Measurements from ENCODE around the gene FGF23. TPM values are rescaled to one million over a fixed set of nuclear protein-coding genes. Genes with fewer than 3 reads are reported as not detected.

Gene FGF23
- total and polyA plus RNA-seq, 2 experiments from 2014 or later = not detected

GRCh38 chr12:4402996-4403395, 23.5 kb upstream of the FGF23 start:
- no peak overlapping the region for H3K27ac ChIP-seq
- no peak for TF ChIP-seq EZH2phosphoT487 (IDR thresholded peaks at IDR 0.05; ENCODE audit: insufficient read depth, low read depth)
- TF ChIP-seq EZH2 (IDR thresholded peaks at IDR 0.05; ENCODE audit: insufficient read depth, poor library complexity, severe bottlenecking) = no peak
- H3F3A ChIP-seq (ENCODE audit: insufficient read depth) = no peaks in the 10 kb centered on the region
- no peaks in the 10 kb centered on the region for H3K4me1 ChIP-seq (ENCODE audit: insufficient read depth)
- no peaks in the 10 kb centered on the region for H3K36me3 ChIP-seq (ENCODE audit: low read depth)
- H3K4me3 ChIP-seq = no peak overlapping the region
- no peaks in the 10 kb centered on the region for H4K20me1 ChIP-seq (ENCODE audit: insufficient read depth)
- H3K9me2 ChIP-seq (ENCODE audit: insufficient read depth) = no peaks in the 10 kb centered on the region
- no peak overlapping the region for H3K9ac ChIP-seq
- H3K27me3 ChIP-seq (replicated peaks; ENCODE audit: insufficient read depth) = peaks cover 6% of the 10 kb centered on the region; the same call in 1 of the 2 replicates
- 15 to 19% methylated on average over 4 of the region's 4 CpGs for WGBS, 2 experiments (ENCODE audit: low coverage in 1 of 2, low lambda C conversion rate in 2 of 2, missing lambda C conversion rate in 2 of 2)
- no peak overlapping the region for H2AFZ ChIP-seq
- DNase-seq = no peak
- no peak overlapping the region for H3K4me2 ChIP-seq (ENCODE audit: unreplicated experiment)
- H3K9me3 ChIP-seq (ENCODE audit: low read depth) = no peaks in the 10 kb centered on the region
- H3K79me2 ChIP-seq (ENCODE audit: insufficient read depth) = no peaks in the 10 kb centered on the region
- in situ Hi-C loops (cut with MboI) = no loop called here

- H3K4me1 ChIP-seq (ENCODE audit: insufficient read depth) = no peaks in the 10 kb centered on the region
- no peak for DNase-seq
- H3K4me2 ChIP-seq (ENCODE audit: unreplicated experiment) = no peak overlapping the region
- H3K9me2 ChIP-seq (ENCODE audit: insufficient read depth) = no peaks in the 10 kb centered on the region
- in situ Hi-C loops (cut with MboI) = no loop called here
- H4K20me1 ChIP-seq (ENCODE audit: insufficient read depth) = no peaks in the 10 kb centered on the region
- no peaks in the 10 kb centered on the region for H3K9me3 ChIP-seq (ENCODE audit: low read depth)
- no peak overlapping the region for H3K27ac ChIP-seq
- WGBS, 2 experiments (ENCODE audit: low coverage in 1 of 2, low lambda C conversion rate in 2 of 2, missing lambda C conversion rate in 2 of 2) = 38 to 48% methylated on average over 3 of the region's 3 CpGs
- TF ChIP-seq EZH2 (IDR thresholded peaks at IDR 0.05; ENCODE audit: insufficient read depth, poor library complexity, severe bottlenecking) (no peak), EZH2phosphoT487 (IDR thresholded peaks at IDR 0.05; ENCODE audit: insufficient read depth, low read depth) (no peak)
- no peak overlapping the region for H3K9ac ChIP-seq
- H3K79me2 ChIP-seq (ENCODE audit: insufficient read depth) = no peaks in the 10 kb centered on the region
- H3K27me3 ChIP-seq (replicated peaks; ENCODE audit: insufficient read depth) = peaks cover 6% of the 10 kb centered on the region; the same call in 1 of the 2 replicates
- H3F3A ChIP-seq (ENCODE audit: insufficient read depth) = no peaks in the 10 kb centered on the region
- no peaks in the 10 kb centered on the region for H3K36me3 ChIP-seq (ENCODE audit: low read depth)
- H3K4me3 ChIP-seq = no peak overlapping the region
- no peak overlapping the region for H2AFZ ChIP-seq
Observed at GRCh38 chr12:4401117-4401516, 21.6 kb upstream of the FGF23 start.

- Histone ChIP-seq H4K20me1 (ENCODE audit: insufficient read depth) (no peaks in the 10 kb centered on the region), H3F3A (ENCODE audit: insufficient read depth) (no peaks in the 10 kb centered on the region), H3K9me3 (ENCODE audit: low read depth) (no peaks in the 10 kb centered on the region), H2AFZ (no peak overlapping the region), H3K36me3 (ENCODE audit: low read depth) (no peaks in the 10 kb centered on the region), H3K79me2 (ENCODE audit: insufficient read depth) (no peaks in the 10 kb centered on the region), H3K4me2 (ENCODE audit: unreplicated experiment) (no peak overlapping the region), H3K9ac (no peak overlapping the region), H3K27ac (no peak overlapping the region), H3K9me2 (ENCODE audit: insufficient read depth) (no peaks in the 10 kb centered on the region), H3K4me1 (ENCODE audit: insufficient read depth) (no peaks in the 10 kb centered on the region), H3K4me3 (no peak overlapping the region), H3K27me3 (replicated peaks; ENCODE audit: insufficient read depth) (peaks cover 9% of the 10 kb centered on the region)
- no peak for DNase-seq
- TF ChIP-seq EZH2phosphoT487 (IDR thresholded peaks at IDR 0.05; ENCODE audit: insufficient read depth, low read depth) (no peak), EZH2 (IDR thresholded peaks at IDR 0.05; ENCODE audit: insufficient read depth, poor library complexity, severe bottlenecking) (no peak)
- in situ Hi-C loops (cut with MboI) = no loop called here
- 15 to 19% methylated on average over 2 of the region's 2 CpGs for WGBS, 2 experiments (ENCODE audit: low coverage in 1 of 2, low lambda C conversion rate in 2 of 2, missing lambda C conversion rate in 2 of 2)
Observed at GRCh38 chr12:4395818-4396217, 16.3 kb upstream of the FGF23 start.

GRCh38 chr12:4393211-4393610, 13.7 kb upstream of the FGF23 start:
- no peaks in the 10 kb centered on the region for H3K79me2 ChIP-seq (ENCODE audit: insufficient read depth)
- H3K36me3 ChIP-seq (ENCODE audit: low read depth) = no peaks in the 10 kb centered on the region
- H3K9me2 ChIP-seq (ENCODE audit: insufficient read depth) = no peaks in the 10 kb centered on the region
- no peak overlapping the region for H3K9ac ChIP-seq
- H3F3A ChIP-seq (ENCODE audit: insufficient read depth) = no peaks in the 10 kb centered on the region
- no peaks in the 10 kb centered on the region for H3K4me1 ChIP-seq (ENCODE audit: insufficient read depth)
- no peak overlapping the region for H3K27ac ChIP-seq
- in situ Hi-C loops (cut with MboI) = no loop called here
- no peaks in the 10 kb centered on the region for H3K9me3 ChIP-seq (ENCODE audit: low read depth)
- no peak overlapping the region for H2AFZ ChIP-seq
- H3K4me2 ChIP-seq (ENCODE audit: unreplicated experiment) = no peak overlapping the region
- TF ChIP-seq EZH2phosphoT487 (IDR thresholded peaks at IDR 0.05; ENCODE audit: insufficient read depth, low read depth) (no peak), EZH2 (IDR thresholded peaks at IDR 0.05; ENCODE audit: insufficient read depth, poor library complexity, severe bottlenecking) (no peak)
- no peak overlapping the region for H3K4me3 ChIP-seq
- DNase-seq = no peak
- H3K27me3 ChIP-seq (replicated peaks; ENCODE audit: insufficient read depth) = peaks cover 3% of the 10 kb centered on the region; the same call in 1 of the 2 replicates
- WGBS, 2 experiments (ENCODE audit: low coverage in 1 of 2, low lambda C conversion rate in 2 of 2, missing lambda C conversion rate in 2 of 2) = 17 to 18% methylated on average over 5 of the region's 5 CpGs
- no peaks in the 10 kb centered on the region for H4K20me1 ChIP-seq (ENCODE audit: insufficient read depth)

Data from GM23248 (cell line).